A549 (cell line): Measurements from ENCODE around the gene SRD5A3. TPM values are rescaled to one million over a fixed set of nuclear protein-coding genes. Genes with fewer than 3 reads are reported as not detected.

Source experiments
- ATAC-seq, 2 experiments: fragments of 200-7000 bp in 1 of 2; fragments of >200 bp in 1 of 2; cut with Nextera tagmentation in 1 of 2; cut with Tn5 transposase in 1 of 2; 3 replicates each; pipeline versions ENCODE4 v1.8.0 to v1.9.1; 2018 to 2020; ENCODE audit warnings: mild to moderate bottlenecking in 1 of 2, moderate library complexity in 1 of 2
- CTCF ChIA-PET: fragments of 300-600 bp; sonication (Branson Sonifier 250); formaldehyde crosslinking; extraction: SDS; loops from one replicate; lab custom pipeline; 2021; ENCODE audit warnings: antibody characterized with exemption, inconsistent platforms; lab: Yijun Ruan, JAX
- POLR2A ChIA-PET: fragments of 350-600 bp; formaldehyde crosslinking; extraction: SDS; loops from one replicate; lab custom pipeline; 2021; ENCODE audit warnings: antibody characterized with exemption, inconsistent platforms; lab: Yijun Ruan, JAX
- DNase-seq, 2 experiments: peaks; one replicate each; pipeline versions ENCODE4 v3.0.0 to v3.0.0-alpha.2; 2011 to 2016; ENCODE audit warnings: low read depth in 1 of 2, low spot score in 1 of 2
- FAIRE-seq: peaks from 2 replicates; lab custom pipeline; 2011; peaks lifted over from hg19 to GRCh38; lab: Jason Lieb, UNC
- H3K27ac ChIP-seq, 2 experiments: fragments of >200 bp; sonication (Bioruptor Twin); formaldehyde crosslinking; 3 replicates each; pipeline ENCODE4 v1.5.1; 2016 to 2017
- H3K4me1 ChIP-seq: fragments of >200 bp; sonication (Bioruptor Twin); formaldehyde crosslinking; 3 replicates; pipeline ENCODE4 v1.6.1; 2016
- H3K4me2 ChIP-seq: fragments of >200 bp; sonication (Bioruptor Twin); formaldehyde crosslinking; 3 replicates; pipeline ENCODE4 v1.6.1; 2016
- H3K4me3 ChIP-seq: fragments of >200 bp; sonication (Bioruptor Twin); formaldehyde crosslinking; 3 replicates; pipeline ENCODE4 v1.5.1; 2016
- H3K9me3 ChIP-seq: fragments of >200 bp; sonication (Bioruptor Twin); formaldehyde crosslinking; 3 replicates; pipeline ENCODE4 v1.6.1; 2016
- CBX8 ChIP-seq: fragments of 200-600 bp; sonication (generic); IDR thresholded peaks from 2 replicates; pipeline ENCODE4 v1.6.1; 2016
- CHD2 ChIP-seq: fragments of 150-350 bp; IDR thresholded peaks from 2 replicates; pipeline ENCODE4 v1.6.1; 2014; ENCODE audit warnings: low read length; ENCODE audit not compliant: partially characterized antibody
- E2F6 ChIP-seq: IDR thresholded peaks from 2 replicates; pipeline ENCODE4 v1.6.1; 2012; ENCODE audit warnings: low read depth, borderline replicate concordance
- EHF ChIP-seq: fragments of 250-450 bp; sonication (Bioruptor Pico); IDR thresholded peaks from 2 replicates; pipeline ENCODE4 v1.5.0; 2020; ENCODE audit warnings: mild to moderate bottlenecking
- EHMT2 ChIP-seq: fragments of 200-600 bp; sonication (generic); IDR thresholded peaks from 2 replicates; pipeline ENCODE4 v1.6.1; 2016; ENCODE audit warnings: antibody characterized with exemption, low read depth, mild to moderate bottlenecking, moderate library complexity
- FOSB ChIP-seq: fragments of 250-450 bp; sonication (Bioruptor Pico); IDR thresholded peaks from 2 replicates; pipeline ENCODE4 v1.5.0; 2020; ENCODE audit warnings: mild to moderate bottlenecking, moderate library complexity
- FOXS1 ChIP-seq: fragments of 250-450 bp; sonication (Bioruptor Pico); IDR thresholded peaks from 2 replicates; pipeline ENCODE4 v1.5.0; 2020; ENCODE audit warnings: mild to moderate bottlenecking, moderate library complexity
- GATA3 ChIP-seq: IDR thresholded peaks from 2 replicates; pipeline ENCODE4 v1.6.1; 2012; ENCODE audit warnings: borderline replicate concordance
- HES2 ChIP-seq: fragments of >200 bp; sonication (Bioruptor Twin); formaldehyde crosslinking; IDR thresholded peaks from 2 replicates; pipeline ENCODE4 v1.6.1; 2016
- HEYL ChIP-seq: fragments of 250-450 bp; sonication (Bioruptor Pico); IDR thresholded peaks from 2 replicates; pipeline ENCODE4 v1.8.0; 2021; ENCODE audit warnings: mild to moderate bottlenecking, moderate library complexity
- KDM1A ChIP-seq: fragments of 200-600 bp; sonication (generic); IDR thresholded peaks from 2 replicates; pipeline ENCODE4 v1.6.1; 2016; ENCODE audit warnings: low read depth, mild to moderate bottlenecking
- MAFK ChIP-seq: fragments of 450-650 bp; IDR thresholded peaks from 2 replicates; pipeline ENCODE4 v1.6.1; 2014; ENCODE audit not compliant: partially characterized antibody
- NFE2L2 ChIP-seq: fragments of 150-350 bp; conservative IDR thresholded peaks from 2 replicates; pipeline ENCODE4 v1.6.1; 2014; ENCODE audit warnings: low read length
- NR3C1 ChIP-seq: fragments of >200 bp; sonication (Bioruptor Twin); formaldehyde crosslinking; IDR thresholded peaks from 3 replicates; pipeline ENCODE4 v1.6.1; 2017
- POLR2AphosphoS2 ChIP-seq: conservative IDR thresholded peaks from 2 replicates; pipeline ENCODE4 v1.6.1; 2012; ENCODE audit warnings: low read length, improper control_type of control experiment, inconsistent platforms
- RAD21 ChIP-seq, 2 experiments: fragments of >200 bp in 1 of 2; sonication (Bioruptor Twin) in 1 of 2; formaldehyde crosslinking in 1 of 2; IDR thresholded peaks in 1 of 2; conservative IDR thresholded peaks in 1 of 2; 2 replicates in 1 of 2; 3 replicates in 1 of 2; pipeline ENCODE4 v1.6.1; 2012 to 2018; ENCODE audit warnings: inconsistent platforms in 1 of 2
- SMC3 ChIP-seq: fragments of >200 bp; sonication (Bioruptor Twin); formaldehyde crosslinking; IDR thresholded peaks from 3 replicates; pipeline ENCODE4 v1.6.1; 2018; ENCODE audit warnings: inconsistent platforms
- WGBS: methylation state at CpG from one replicate; pipeline ENCODE4 v1.1.6; 2017; ENCODE audit errors: missing lambda C conversion rate; 5-methylcytosine and 5-hydroxymethylcytosine counted together
- polyA plus RNA-seq, 4 experiments: library from polyadenylated mRNA; depleted of rRNA in 3 of 4; stranded (reverse); fragments of >200 nt; fragmentation: RNase III in 1 of 4; extraction: RNeasy Plus Mini Kit Qiagen cat#74134 plus additional on column Dnase treatment in 1 of 4; gene quantifications; 2 replicates in 3 of 4; 3 replicates in 1 of 4; pipeline ENCODE4 v1.2.3, GENCODE V29; 2011 to 2017
- small RNA-seq, 6 experiments: library from RNA; depleted of rRNA; stranded (forward); fragments of <200 nt; gene quantifications; one replicate each; pipeline ENCODE3, GENCODE V24; 2012

Gene SRD5A3
- polyA plus RNA-seq, 2 of the 4 experiments (the other 2 are of a cell fraction), result 5.9 to 11.1 TPM

GRCh38 chr4:55416176-55416575, 70.1 kb downstream of the SRD5A3 start:
- Histone ChIP-seq H3K4me2 (no peak overlapping the region), H3K9me3 (no peaks in the 10 kb centered on the region), H3K4me3 (no peak overlapping the region), H3K27ac (no peak overlapping the region), H3K4me1 (no peaks in the 10 kb centered on the region)
- WGBS, result 74% methylated on average over 3 of the region's 3 CpGs
- CTCF ChIA-PET, result interaction anchor here (1.1 to 1.3 kb wide), 2 partner anchors 8 to 70 kb away, joined by 4 to 5 read pairs; partner anchors contain the start of gene SRD5A3
- POLR2A ChIA-PET, result no interaction called here
- TF ChIP-seq NFE2L2 (no peak), CBX8 (no peak), E2F6 (no peak), MAFK (no peak), RAD21 (conservative IDR thresholded peaks at IDR 0.05 in 1 of 2, IDR thresholded peaks at IDR 0.05 in 1 of 2) (no peak), KDM1A (no peak), EHF (no peak), HES2 (no peak), FOXS1 (no peak), HEYL (CRISPR knock-in tag) (no peak), FOSB (no peak), POLR2AphosphoS2 (no peak), NR3C1 (no peak), GATA3 (no peak), EHMT2 (no peak), SMC3 (no peak), CHD2 (no peak)
- no peak for DNase-seq
- ATAC-seq, result no peak
- no peak for FAIRE-seq

Small RNA genes within 50 kb of the gene (small RNA-seq; reads per million reads assigned to genes)
- 0 reads per million in 6 experiments for gene RF00019

Other genes starting within 250 kb of the SRD5A3 start
- gene KDR, start 220.6 kb upstream of the SRD5A3 start, polyA plus RNA-seq (2011; rRNA removed), result not detected in 2 replicates
- not detected in 3 replicates for gene KDR, start 220.6 kb upstream of the SRD5A3 start, polyA plus RNA-seq (2017; fragmentation: RNase III; extraction: RNeasy Plus Mini Kit Qiagen cat#74134 plus additional on column Dnase treatment)
- gene TMEM165, start 49.7 kb downstream of the SRD5A3 start, polyA plus RNA-seq (2011; rRNA removed), result 83.5 and 87.4 TPM in 2 replicates
- 43.6 to 54.4 TPM (median 52.6 TPM) in 3 replicates for gene TMEM165, start 49.7 kb downstream of the SRD5A3 start, polyA plus RNA-seq (2017; fragmentation: RNase III; extraction: RNeasy Plus Mini Kit Qiagen cat#74134 plus additional on column Dnase treatment)
- 12.6 and 14.2 TPM in 2 replicates for gene CLOCK, start 200.7 kb downstream of the SRD5A3 start, polyA plus RNA-seq (2011; rRNA removed)
- 6.6 to 8.0 TPM (median 7.8 TPM) in 3 replicates for gene CLOCK, start 200.7 kb downstream of the SRD5A3 start, polyA plus RNA-seq (2017; fragmentation: RNase III; extraction: RNeasy Plus Mini Kit Qiagen cat#74134 plus additional on column Dnase treatment)
- not detected in 2 replicates for gene PDCL2, start 246.0 kb downstream of the SRD5A3 start, polyA plus RNA-seq (2011; rRNA removed)
- not detected in 3 replicates for gene PDCL2, start 246.0 kb downstream of the SRD5A3 start, polyA plus RNA-seq (2017; fragmentation: RNase III; extraction: RNeasy Plus Mini Kit Qiagen cat#74134 plus additional on column Dnase treatment)